Caco-2 (cell line): ENCODE results near the gene CXCL12. TPM values are rescaled to one million over a fixed set of nuclear protein-coding genes. Genes with fewer than 3 reads are reported as not detected.

Experiments used
- BruUV-seq: library from RNA; stranded (reverse); fragments of 400-500 nt; replicated peaks from 2 replicates; lab custom pipeline; 2021; lab: Mats Ljungman, UMichigan
- CTCF ChIA-PET: fragments of 300-600 bp; sonication (Branson Sonifier 250); formaldehyde crosslinking; loops from one replicate; lab custom pipeline; 2022; ENCODE audit warnings: antibody characterized with exemption; lab: Charles Lee
- POLR2A ChIA-PET: fragments of 300-600 bp; sonication (Branson Sonifier 250); formaldehyde crosslinking; loops from one replicate; lab custom pipeline; 2022; ENCODE audit warnings: antibody characterized with exemption; lab: Charles Lee
- DNase-seq, 2 experiments: peaks; one replicate each; pipeline versions ENCODE4 v3.0.0 to v3.0.0-alpha.2; 2020 to 2022
- H3K27me3 ChIP-seq: replicated peaks from 2 replicates; pipeline ENCODE4 v1.6.0; 2011; ENCODE audit warnings: low read length; ENCODE audit not compliant: control insufficient read depth, insufficient read depth
- H3K36me3 ChIP-seq: 2 replicates; pipeline ENCODE4 v1.5.1; 2011; ENCODE audit warnings: low read length; ENCODE audit not compliant: control insufficient read depth, insufficient read depth
- H3K4me1 ChIP-seq: fragments of 250-450 bp; sonication (Bioruptor Pico); 2 replicates; pipeline ENCODE4 v1.5.1; 2020; ENCODE audit warnings: mild to moderate bottlenecking
- H3K4me3 ChIP-seq: 2 replicates; pipeline ENCODE4 v1.5.1; 2011; ENCODE audit warnings: low read depth, mild to moderate bottlenecking, control low read depth, low read length
- H3K9me3 ChIP-seq: fragments of 250-450 bp; sonication (Bioruptor Pico); 2 replicates; pipeline ENCODE4 v1.5.1; 2020; ENCODE audit warnings: mild to moderate bottlenecking, moderate library complexity
- H3K27ac Mint-ChIP-seq: one replicate; pipeline ENCODE4 v1.8.0; 2022; ENCODE audit warnings: mixed read lengths; ENCODE audit not compliant: unreplicated experiment
- H3K27me3 Mint-ChIP-seq: one replicate; pipeline ENCODE4 v1.8.0; 2022; ENCODE audit warnings: mixed read lengths; ENCODE audit not compliant: insufficient read depth, unreplicated experiment
- H3K36me3 Mint-ChIP-seq: one replicate; pipeline ENCODE4 v1.8.0; 2022; ENCODE audit warnings: mild to moderate bottlenecking, mixed read lengths; ENCODE audit not compliant: insufficient read depth, unreplicated experiment
- H3K4me1 Mint-ChIP-seq: one replicate; pipeline ENCODE4 v1.8.0; 2022; ENCODE audit warnings: low read depth, mixed read lengths; ENCODE audit not compliant: unreplicated experiment
- H3K4me3 Mint-ChIP-seq: one replicate; pipeline ENCODE4 v1.8.0; 2022; ENCODE audit warnings: mild to moderate bottlenecking, moderate library complexity, mixed read lengths; ENCODE audit not compliant: unreplicated experiment
- H3K9me3 Mint-ChIP-seq: one replicate; pipeline ENCODE4 v1.8.0; 2022; ENCODE audit warnings: mixed read lengths; ENCODE audit not compliant: unreplicated experiment
- intact Hi-C: fragments of 100-400 bp; cut with micrococcal nuclease; formaldehyde crosslinking; loops from one replicate; pipeline ENCODE4 v1.10.0; 2022; ENCODE audit not compliant: unreplicated experiment
- total RNA-seq: library from RNA; stranded (reverse); gene quantifications from 2 replicates; pipeline ENCODE4 v1.2.3, GENCODE V29; 2022
- TF ChIP-seq, protein P1 (sequence below), 2 experiments: fragments of 200-600 bp in 1 of 2; IDR thresholded peaks; 1 replicate in 1 of 2; 2 replicates in 1 of 2; pipeline versions ENCODE4 v1.5.1 to v1.8.0; 2011 to 2022; ENCODE audit warnings: antibody characterized with exemption in 1 of 2, control low read depth in 1 of 2, inconsistent platforms in 1 of 2, low read depth in 1 of 2, low read length in 1 of 2, mild to moderate bottlenecking in 1 of 2, moderate library complexity in 1 of 2; ENCODE audit not compliant: insufficient read depth in 1 of 2, severe bottlenecking in 1 of 2, unreplicated experiment in 1 of 2

CXCL12 gene
- total RNA-seq, 1 experiment from 2014 or later, result 0.27 TPM

DNA sequence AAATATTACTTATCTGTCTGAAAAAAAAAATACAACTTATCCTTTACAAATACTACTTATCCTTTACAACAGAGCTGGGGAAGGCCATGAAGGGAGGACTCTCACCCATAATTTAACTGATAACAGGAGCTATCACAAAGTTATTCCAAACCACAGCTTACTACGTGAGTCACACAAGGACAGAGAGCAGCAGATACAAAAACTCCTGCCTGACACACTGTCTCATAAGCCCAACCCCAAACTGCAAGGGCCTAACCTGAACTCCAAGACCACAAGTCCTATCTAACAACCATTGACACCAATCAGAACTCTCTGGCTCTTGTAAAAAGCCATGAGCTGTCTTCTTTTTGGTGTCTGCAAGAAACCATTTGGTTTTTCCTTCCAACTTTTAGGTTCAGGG, 28.5 kb upstream of the CXCL12 start:
- ChIA-PET CTCF (no interaction called here), POLR2A (no interaction called here)
- Histone ChIP-seq H3K4me3 (no peak overlapping the region), H3K4me1 (no peaks in the 10 kb centered on the region), H3K27me3 (no peaks in the 10 kb centered on the region), H3K9me3 (no peaks in the 10 kb centered on the region), H3K36me3 (no peaks in the 10 kb centered on the region)
- intact Hi-C loops, result no loop called here
- no peak overlapping the region for H3K4me3 Mint-ChIP-seq
- H3K9me3 Mint-ChIP-seq, result no peaks in the 10 kb centered on the region
- DNase-seq, result no peak
- no TSS peak for BruUV-seq
- no peak overlapping the region for H3K27ac Mint-ChIP-seq
- H3K36me3 Mint-ChIP-seq, result no peaks in the 10 kb centered on the region
- H3K27me3 Mint-ChIP-seq, result peaks cover 10% of the 10 kb centered on the region
- TF ChIP-seq, protein P1, sequence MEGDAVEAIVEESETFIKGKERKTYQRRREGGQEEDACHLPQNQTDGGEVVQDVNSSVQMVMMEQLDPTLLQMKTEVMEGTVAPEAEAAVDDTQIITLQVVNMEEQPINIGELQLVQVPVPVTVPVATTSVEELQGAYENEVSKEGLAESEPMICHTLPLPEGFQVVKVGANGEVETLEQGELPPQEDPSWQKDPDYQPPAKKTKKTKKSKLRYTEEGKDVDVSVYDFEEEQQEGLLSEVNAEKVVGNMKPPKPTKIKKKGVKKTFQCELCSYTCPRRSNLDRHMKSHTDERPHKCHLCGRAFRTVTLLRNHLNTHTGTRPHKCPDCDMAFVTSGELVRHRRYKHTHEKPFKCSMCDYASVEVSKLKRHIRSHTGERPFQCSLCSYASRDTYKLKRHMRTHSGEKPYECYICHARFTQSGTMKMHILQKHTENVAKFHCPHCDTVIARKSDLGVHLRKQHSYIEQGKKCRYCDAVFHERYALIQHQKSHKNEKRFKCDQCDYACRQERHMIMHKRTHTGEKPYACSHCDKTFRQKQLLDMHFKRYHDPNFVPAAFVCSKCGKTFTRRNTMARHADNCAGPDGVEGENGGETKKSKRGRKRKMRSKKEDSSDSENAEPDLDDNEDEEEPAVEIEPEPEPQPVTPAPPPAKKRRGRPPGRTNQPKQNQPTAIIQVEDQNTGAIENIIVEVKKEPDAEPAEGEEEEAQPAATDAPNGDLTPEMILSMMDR (IDR thresholded peaks at IDR 0.05; ENCODE audit: insufficient read depth in 1 of 2, low read depth in 1 of 2, low read length in 1 of 2, severe bottlenecking in 1 of 2, unreplicated experiment in 1 of 2), result no peak
- H3K4me1 Mint-ChIP-seq, result no peaks in the 10 kb centered on the region

DNA sequence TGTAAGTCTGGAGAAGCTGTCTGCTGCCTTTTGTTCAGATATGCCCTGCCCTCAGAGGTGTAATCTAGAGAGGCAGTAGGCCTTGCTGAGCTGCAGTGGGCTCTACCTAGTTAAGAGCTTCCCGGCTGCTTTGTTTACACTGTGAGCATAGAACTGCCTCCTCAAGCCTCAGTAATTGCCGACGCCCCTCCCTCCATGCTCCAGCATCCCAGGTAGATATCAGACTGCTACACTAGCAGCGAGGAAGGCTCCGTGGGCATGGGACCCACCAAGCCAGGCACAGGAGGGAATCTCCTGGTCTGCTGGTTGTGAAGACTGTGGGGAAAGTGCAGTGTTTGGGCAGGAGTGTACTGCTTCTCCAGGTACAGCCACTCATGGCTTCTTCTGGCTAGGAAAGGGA, 26.4 kb upstream of the CXCL12 start:
- no peak overlapping the region for H3K27ac Mint-ChIP-seq
- Histone ChIP-seq H3K4me1 (no peaks in the 10 kb centered on the region), H3K36me3 (no peaks in the 10 kb centered on the region), H3K27me3 (no peaks in the 10 kb centered on the region), H3K9me3 (no peaks in the 10 kb centered on the region), H3K4me3 (no peak overlapping the region)
- no TSS peak for BruUV-seq
- intact Hi-C loops, result no loop called here
- no peaks in the 10 kb centered on the region for H3K36me3 Mint-ChIP-seq
- H3K9me3 Mint-ChIP-seq, result no peaks in the 10 kb centered on the region
- peaks cover 5% of the 10 kb centered on the region for H3K27me3 Mint-ChIP-seq
- ChIA-PET POLR2A (no interaction called here), CTCF (no interaction called here)
- TF ChIP-seq, protein P1 (IDR thresholded peaks at IDR 0.05; ENCODE audit: insufficient read depth in 1 of 2, low read depth in 1 of 2, low read length in 1 of 2, severe bottlenecking in 1 of 2, unreplicated experiment in 1 of 2), result no peak
- no peak overlapping the region for H3K4me3 Mint-ChIP-seq
- H3K4me1 Mint-ChIP-seq, result no peaks in the 10 kb centered on the region
- DNase-seq, result no peak

DNA sequence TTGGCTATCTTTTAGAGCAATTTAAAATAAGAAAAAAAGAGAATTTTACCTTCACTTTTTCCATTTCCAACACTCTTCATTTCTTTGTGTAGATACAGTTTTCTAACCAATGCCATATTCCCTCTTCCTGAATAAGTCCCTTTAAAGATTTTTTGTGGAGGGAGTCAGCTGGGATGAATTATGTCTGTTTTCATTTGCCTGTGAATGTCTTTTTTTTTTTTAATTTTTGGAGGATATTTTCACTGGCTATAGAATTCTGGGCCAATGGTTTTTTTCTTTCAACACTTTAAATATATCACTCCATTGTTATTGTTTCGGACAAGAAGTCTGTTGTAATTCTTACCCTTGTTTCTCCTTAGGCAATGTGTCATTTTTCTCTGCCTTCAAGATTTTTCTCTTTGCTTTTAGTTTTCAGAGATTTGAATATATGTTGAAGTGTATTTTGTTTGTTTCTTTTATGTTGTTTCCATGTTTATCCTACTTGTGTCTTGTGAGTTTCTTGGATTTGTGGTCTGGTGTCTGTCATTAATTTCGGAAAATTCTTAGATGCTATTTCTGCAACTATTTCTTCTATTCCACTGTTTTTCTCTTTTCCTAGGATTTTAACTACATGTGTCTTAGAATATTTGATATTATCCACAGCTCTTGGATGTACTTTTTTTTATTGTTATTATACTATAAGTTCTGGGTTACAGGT, 20.0 kb upstream of the CXCL12 start:
- H3K36me3 Mint-ChIP-seq, result no peaks in the 10 kb centered on the region
- H3K36me3 ChIP-seq, result no peaks in the 10 kb centered on the region
- H3K4me1 ChIP-seq, result no peaks in the 10 kb centered on the region
- peaks cover 7% of the 10 kb centered on the region; the same call in 1 of the 2 replicates for H3K9me3 ChIP-seq
- H3K27me3 Mint-ChIP-seq, result peaks cover 10% of the 10 kb centered on the region
- H3K27me3 ChIP-seq, result no peaks in the 10 kb centered on the region
- no peak overlapping the region for H3K4me3 Mint-ChIP-seq
- no peaks in the 10 kb centered on the region for H3K4me1 Mint-ChIP-seq
- no peak overlapping the region for H3K4me3 ChIP-seq
- no peaks in the 10 kb centered on the region for H3K9me3 Mint-ChIP-seq
- ChIA-PET CTCF (no interaction called here), POLR2A (no interaction called here)
- TF ChIP-seq, protein P1 (IDR thresholded peaks at IDR 0.05; ENCODE audit: insufficient read depth in 1 of 2, low read depth in 1 of 2, low read length in 1 of 2, severe bottlenecking in 1 of 2, unreplicated experiment in 1 of 2), result no peak
- H3K27ac Mint-ChIP-seq, result no peak overlapping the region
- intact Hi-C loops, result no loop called here
- BruUV-seq, result no TSS peak
- DNase-seq, result no peak
